Measurements from ENCODE around the gene CYP4F2. TPM values are rescaled to one million over a fixed set of nuclear protein-coding genes. Genes with fewer than 3 reads are reported as not detected.
"Not testable (repeated sequence)": the region's sequence is repeated elsewhere in the genome, so short reads cannot be mapped to it uniquely, and the experiment has no call there.

CYP4F2 gene
- polyA plus RNA-seq, 1 donor (not counting 4 experiments of a cell fraction or from before 2014, with no cell fraction given): 0.13 TPM

- DNase-seq (ENCODE audit: low read depth, low spot score): no peak
- no peaks in the 10 kb centered on the region for H3K36me3 ChIP-seq (ENCODE audit: control insufficient read depth in 2 of 2, extremely low read depth in 1 of 2, insufficient read depth in 2 of 2, low read length in 2 of 2)
- H3K79me2 ChIP-seq (ENCODE audit: control insufficient read depth, insufficient read depth, low read length): no peaks in the 10 kb centered on the region
- no peak for FAIRE-seq
- no peak overlapping the region for H3K4me2 ChIP-seq (ENCODE audit: control insufficient read depth, extremely low read depth, insufficient read depth, low read depth, low read length)
- no peak overlapping the region for H3K4me3 ChIP-seq (ENCODE audit: control insufficient read depth in 2 of 3, extremely low read depth in 1 of 3, insufficient read depth in 2 of 3, low read depth in 1 of 3, low read length in 3 of 3)
- no peak overlapping the region for H3K27ac ChIP-seq (ENCODE audit: control insufficient read depth, insufficient read depth, low read length)
- TF ChIP-seq CTCF (optimal IDR thresholded peaks at IDR 0.05 in 1 of 3, IDR thresholded peaks at IDR 0.05 in 1 of 3, conservative IDR thresholded peaks at IDR 0.05 in 1 of 3; ENCODE audit: extremely low read depth in 1 of 3, insufficient read depth in 2 of 3, low read length in 3 of 3): no peak
- TF ChIP-seq EZH2 (IDR thresholded peaks at IDR 0.05; ENCODE audit: low read length): no peak
- dilution Hi-C loops (cut with MboI; ENCODE audit: extremely low pct_ligation_motif_present, low sequenced_read_pairs): no loop called here
- H3K9ac ChIP-seq (ENCODE audit: control insufficient read depth, extremely low read depth, insufficient read depth, low read length): no peak overlapping the region
- H3K4me1 ChIP-seq (ENCODE audit: control insufficient read depth, extremely low read depth, insufficient read depth, low read length): no peaks in the 10 kb centered on the region
- no peaks in the 10 kb centered on the region for H3K9me3 ChIP-seq (ENCODE audit: control insufficient read depth, low read depth, low read length)
- no peaks in the 10 kb centered on the region for H4K20me1 ChIP-seq (ENCODE audit: control insufficient read depth, extremely low read depth, insufficient read depth, low read length)
- H3K27me3 ChIP-seq (ENCODE audit: control insufficient read depth, extremely low read depth, insufficient read depth, low read length): no peaks in the 10 kb centered on the region
- no peaks in the 10 kb centered on the region for H3K9me1 ChIP-seq (ENCODE audit: control insufficient read depth, extremely low read depth, insufficient read depth, low read length)
- no peak overlapping the region for H2AFZ ChIP-seq (ENCODE audit: control insufficient read depth, low read length)
These were observed 5.9 kb downstream of the CYP4F2 start for GRCh38 chr19:15892012-15892411.

GRCh38 chr19:15891434-15891833, 6.4 kb downstream of the CYP4F2 start:
- no peaks in the 10 kb centered on the region for H4K20me1 ChIP-seq (ENCODE audit: control insufficient read depth, extremely low read depth, insufficient read depth, low read length)
- H3K27me3 ChIP-seq (ENCODE audit: control insufficient read depth, extremely low read depth, insufficient read depth, low read length): no peaks in the 10 kb centered on the region
- DNase-seq (ENCODE audit: low read depth, low spot score) (no peak), FAIRE-seq (no peak)
- no peak overlapping the region for H3K27ac ChIP-seq (ENCODE audit: control insufficient read depth, insufficient read depth, low read length)
- H3K9ac ChIP-seq (ENCODE audit: control insufficient read depth, extremely low read depth, insufficient read depth, low read length): no peak overlapping the region
- no peak overlapping the region for H3K4me3 ChIP-seq (ENCODE audit: control insufficient read depth in 2 of 3, extremely low read depth in 1 of 3, insufficient read depth in 2 of 3, low read depth in 1 of 3, low read length in 3 of 3)
- H3K9me1 ChIP-seq (ENCODE audit: control insufficient read depth, extremely low read depth, insufficient read depth, low read length): no peaks in the 10 kb centered on the region
- dilution Hi-C loops (cut with MboI; ENCODE audit: extremely low pct_ligation_motif_present, low sequenced_read_pairs): no loop called here
- H3K79me2 ChIP-seq (ENCODE audit: control insufficient read depth, insufficient read depth, low read length): no peaks in the 10 kb centered on the region
- H2AFZ ChIP-seq (ENCODE audit: control insufficient read depth, low read length): no peak overlapping the region
- no peaks in the 10 kb centered on the region for H3K36me3 ChIP-seq (ENCODE audit: control insufficient read depth in 2 of 2, extremely low read depth in 1 of 2, insufficient read depth in 2 of 2, low read length in 2 of 2)
- no peak overlapping the region for H3K4me2 ChIP-seq (ENCODE audit: control insufficient read depth, extremely low read depth, insufficient read depth, low read depth, low read length)
- no peaks in the 10 kb centered on the region for H3K4me1 ChIP-seq (ENCODE audit: control insufficient read depth, extremely low read depth, insufficient read depth, low read length)
- no peak for TF ChIP-seq CTCF (optimal IDR thresholded peaks at IDR 0.05 in 1 of 3, IDR thresholded peaks at IDR 0.05 in 1 of 3, conservative IDR thresholded peaks at IDR 0.05 in 1 of 3; ENCODE audit: extremely low read depth in 1 of 3, insufficient read depth in 2 of 3, low read length in 3 of 3)
- TF ChIP-seq EZH2 (IDR thresholded peaks at IDR 0.05; ENCODE audit: low read length): no peak
- no peaks in the 10 kb centered on the region for H3K9me3 ChIP-seq (ENCODE audit: control insufficient read depth, low read depth, low read length)

- H4K20me1 ChIP-seq (ENCODE audit: control insufficient read depth, extremely low read depth, insufficient read depth, low read length); H3K4me2 ChIP-seq (ENCODE audit: control insufficient read depth, extremely low read depth, insufficient read depth, low read depth, low read length); H2AFZ ChIP-seq (ENCODE audit: control insufficient read depth, low read length); H3K4me3 ChIP-seq (ENCODE audit: control insufficient read depth in 2 of 3, extremely low read depth in 1 of 3, insufficient read depth in 2 of 3, low read depth in 1 of 3, low read length in 3 of 3); H3K4me1 ChIP-seq (ENCODE audit: control insufficient read depth, extremely low read depth, insufficient read depth, low read length); H3K27me3 ChIP-seq (ENCODE audit: control insufficient read depth, extremely low read depth, insufficient read depth, low read length); H3K36me3 ChIP-seq (ENCODE audit: control insufficient read depth in 2 of 2, extremely low read depth in 1 of 2, insufficient read depth in 2 of 2, low read length in 2 of 2); H3K79me2 ChIP-seq (ENCODE audit: control insufficient read depth, insufficient read depth, low read length); H3K9me3 ChIP-seq (ENCODE audit: control insufficient read depth, low read depth, low read length); FAIRE-seq; DNase-seq (ENCODE audit: low read depth, low spot score); H3K9me1 ChIP-seq (ENCODE audit: control insufficient read depth, extremely low read depth, insufficient read depth, low read length); H3K9ac ChIP-seq (ENCODE audit: control insufficient read depth, extremely low read depth, insufficient read depth, low read length); H3K27ac ChIP-seq (ENCODE audit: control insufficient read depth, insufficient read depth, low read length); dilution Hi-C loops (cut with MboI; ENCODE audit: extremely low pct_ligation_motif_present, low sequenced_read_pairs): not testable (repeated sequence)
These were observed 8.5 kb downstream of the CYP4F2 start for GRCh38 chr19:15889339-15889738.

All from keratinocyte (primary cell).